Neuronal stem cell (in vitro differentiated cells): ENCODE data around the gene TRIOBP.

Experiments
- DNase-seq: peaks from one replicate; pipeline ENCODE4 v3.0.0-alpha.2; 2013; ENCODE audit warnings: low spot score
- H2AFZ ChIP-seq: one replicate; pipeline ENCODE4 v1.6.1; 2013; ENCODE audit warnings: mild to moderate bottlenecking, low read length, inconsistent platforms
- H2AK5ac ChIP-seq: 2 replicates; pipeline ENCODE4 v1.6.1; 2013; ENCODE audit warnings: low read depth, mild to moderate bottlenecking, inconsistent platforms, low read length, moderate library complexity, mixed read lengths
- H2BK120ac ChIP-seq: 2 replicates; pipeline ENCODE4 v1.6.1; 2013; ENCODE audit warnings: low read depth, mild to moderate bottlenecking, inconsistent platforms, low read length, moderate library complexity, mixed read lengths
- H2BK12ac ChIP-seq: one replicate; pipeline ENCODE4 v1.6.1; 2013; ENCODE audit warnings: low read length, inconsistent platforms
- H2BK15ac ChIP-seq: 2 replicates; pipeline ENCODE4 v1.6.1; 2013; ENCODE audit warnings: mild to moderate bottlenecking, low read length, inconsistent platforms, mixed read lengths
- H2BK5ac ChIP-seq: one replicate; pipeline ENCODE4 v1.6.1; 2013; ENCODE audit warnings: inconsistent platforms, mild to moderate bottlenecking, low read length, moderate library complexity
- H3K14ac ChIP-seq: one replicate; pipeline ENCODE4 v1.6.1; 2013; ENCODE audit warnings: low read length, inconsistent platforms
- H3K18ac ChIP-seq: 2 replicates; pipeline ENCODE4 v1.6.1; 2013; ENCODE audit warnings: low read length, inconsistent platforms
- H3K23ac ChIP-seq: 2 replicates; pipeline ENCODE4 v1.6.1; 2013; ENCODE audit warnings: low read depth, mild to moderate bottlenecking, mixed read lengths, low read length, inconsistent platforms; ENCODE audit not compliant: poor library complexity
- H3K27ac ChIP-seq: replicated peaks from 3 replicates; pipeline ENCODE4 v1.5.1; 2013; ENCODE audit warnings: low read length, inconsistent platforms
- H3K27me3 ChIP-seq, 3 experiments: 2 replicates each; pipeline ENCODE4 v1.6.1; 2013; ENCODE audit warnings: low read length in 3 of 3, mild to moderate bottlenecking in 2 of 3, inconsistent platforms in 1 of 3, low read depth in 1 of 3, mixed read lengths in 1 of 3, moderate library complexity in 1 of 3; ENCODE audit not compliant: control insufficient read depth in 3 of 3, insufficient read depth in 3 of 3
- H3K36me3 ChIP-seq, 2 donors: replicated peaks in 1 of 2; 2 replicates each; pipeline ENCODE4 v1.6.1; 2013; ENCODE audit warnings: low read length in 2 of 2; ENCODE audit not compliant: control insufficient read depth in 2 of 2, insufficient read depth in 2 of 2
- H3K4ac ChIP-seq: 2 replicates; pipeline ENCODE4 v1.6.1; 2013; ENCODE audit warnings: inconsistent platforms, mild to moderate bottlenecking, low read length, moderate library complexity
- H3K4me1 ChIP-seq, 2 donors: 1 replicate in 1 of 2; 2 replicates in 1 of 2; pipeline ENCODE4 v1.6.1; 2013; ENCODE audit warnings: low read length in 2 of 2, low read depth in 1 of 2; ENCODE audit not compliant: control insufficient read depth in 2 of 2, insufficient read depth in 1 of 2
- H3K4me2 ChIP-seq: one replicate; pipeline ENCODE4 v1.6.1; 2013; ENCODE audit warnings: mild to moderate bottlenecking, low read length, inconsistent platforms; ENCODE audit not compliant: insufficient read depth, poor library complexity, severe bottlenecking
- H3K4me3 ChIP-seq, 2 donors: 2 replicates each; pipeline ENCODE4 v1.5.1; 2013; ENCODE audit warnings: low read length in 2 of 2, mild to moderate bottlenecking in 2 of 2, inconsistent platforms in 1 of 2, moderate library complexity in 1 of 2
- H3K79me1 ChIP-seq: one replicate; pipeline ENCODE4 v1.6.1; 2013; ENCODE audit warnings: low read depth, mild to moderate bottlenecking, inconsistent platforms, low read length, moderate library complexity
- H3K9ac ChIP-seq: one replicate; pipeline ENCODE4 v1.6.1; 2013; ENCODE audit warnings: mild to moderate bottlenecking, low read depth, low read length, inconsistent platforms; ENCODE audit not compliant: poor library complexity
- H3K9me3 ChIP-seq, 2 donors: replicated peaks in 1 of 2; 2 replicates each; pipeline versions ENCODE3 to v1.6.1; 2013; ENCODE audit warnings: low read length in 2 of 2, mild to moderate bottlenecking in 2 of 2, inconsistent platforms in 1 of 2, low read depth in 1 of 2, mixed read lengths in 1 of 2, moderate library complexity in 1 of 2; ENCODE audit not compliant: control insufficient read depth in 2 of 2, insufficient read depth in 1 of 2
- H4K8ac ChIP-seq: one replicate; pipeline ENCODE4 v1.6.1; 2013; ENCODE audit warnings: low read depth, mild to moderate bottlenecking, inconsistent platforms, low read length, moderate library complexity
- H4K91ac ChIP-seq: one replicate; pipeline ENCODE4 v1.6.1; 2013; ENCODE audit warnings: low read length, low read depth, mild to moderate bottlenecking, inconsistent platforms; ENCODE audit not compliant: poor library complexity
- WGBS, 2 donors: extraction: QIAGEN DNeasy Blood & Tissue Kit; methylation state at CpG; one replicate each; pipeline ENCODE4 v1.1.7; 2013; ENCODE audit warnings: missing lambda C conversion rate in 2 of 2, mixed read lengths in 1 of 2; ENCODE audit not compliant: insufficient read length in 2 of 2, insufficient replicate concordance in 1 of 2; ENCODE audit errors: extremely low coverage in 2 of 2; 5-methylcytosine and 5-hydroxymethylcytosine counted together

The TRIOBP gene

DNA sequence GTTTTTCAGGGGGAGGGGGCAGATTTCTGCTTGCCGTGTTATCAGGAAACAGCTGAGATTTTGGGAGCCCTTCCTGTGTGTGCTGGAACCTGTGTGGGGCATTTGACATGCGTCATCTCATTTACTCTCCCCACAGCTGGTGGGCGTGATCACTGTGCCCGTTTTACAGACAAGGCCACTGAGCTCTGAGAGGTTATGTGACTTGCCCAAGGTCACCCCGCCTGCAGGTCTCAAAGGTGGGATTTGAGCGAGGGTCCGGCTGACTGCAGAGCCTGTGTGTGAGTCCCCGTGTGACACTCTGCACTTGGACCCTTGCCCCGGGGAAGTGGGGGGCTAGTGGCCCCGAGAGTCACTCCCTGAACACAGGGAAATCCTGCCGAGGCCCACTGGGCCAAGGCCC, 62.4 kb downstream of the TRIOBP start:
- Histone ChIP-seq H2AFZ (no peak overlapping the region), H2BK120ac (no peak overlapping the region), H3K18ac (no peak overlapping the region), H2BK15ac (no peak overlapping the region), H3K9ac (no peak overlapping the region), H3K4me3 (no peak overlapping the region), H3K4ac (no peak overlapping the region), H3K9me3 (no peaks in the 10 kb centered on the region), H3K36me3 (peaks cover 43 to 97% of the 10 kb centered on the region in 2 donors), H3K27ac (no peak overlapping the region), H2AK5ac (no peak overlapping the region), H3K27me3 (no peaks in the 10 kb centered on the region), H2BK5ac (no peak overlapping the region), H2BK12ac (no peak overlapping the region), H3K4me1 (no peaks in the 10 kb centered on the region), H3K4me2 (no peak overlapping the region), H3K14ac (no peak overlapping the region), H4K8ac (no peak overlapping the region), H3K23ac (no peak overlapping the region), H4K91ac (no peak overlapping the region), H3K79me1 (no peaks in the 10 kb centered on the region)
- WGBS, 2 donors, result no CpG with 5 or more reads among the region's 11 CpGs
- DNase-seq, result no peak

DNA sequence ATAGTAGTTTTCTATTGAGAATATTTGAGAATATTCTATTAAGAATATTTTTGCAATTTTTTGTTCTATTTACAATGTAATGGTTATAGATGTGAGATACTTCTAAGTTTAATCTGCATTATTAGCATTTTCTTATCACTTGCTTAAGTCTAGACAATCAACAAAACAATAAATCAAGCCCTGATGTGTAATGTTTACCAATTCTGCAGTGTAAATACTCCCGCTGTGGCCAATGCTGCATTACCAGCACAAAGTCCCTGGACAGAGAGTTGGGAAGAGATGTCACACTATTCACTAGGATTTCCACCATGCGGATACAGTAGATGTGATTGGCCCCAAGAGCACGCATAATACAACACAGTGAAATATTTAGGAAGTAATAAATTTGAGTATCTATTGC, 63.3 kb downstream of the TRIOBP start:
- no peaks in the 10 kb centered on the region for H3K79me1 ChIP-seq
- no peak overlapping the region for H2BK12ac ChIP-seq
- no peak overlapping the region for H2AFZ ChIP-seq
- H3K23ac ChIP-seq, result no peak overlapping the region
- H3K4me3 ChIP-seq, result no peak overlapping the region
- no peak overlapping the region for H2AK5ac ChIP-seq
- H3K18ac ChIP-seq, result no peak overlapping the region
- DNase-seq, result no peak
- H2BK120ac ChIP-seq, result no peak overlapping the region
- H3K9me3 ChIP-seq, result no peaks in the 10 kb centered on the region
- H3K4me1 ChIP-seq, result no peaks in the 10 kb centered on the region
- WGBS, 2 donors, result no CpG with 5 or more reads among the region's 3 CpGs
- H3K14ac ChIP-seq, result no peak overlapping the region
- H2BK5ac ChIP-seq, result no peak overlapping the region
- no peak overlapping the region for H3K4me2 ChIP-seq
- no peak overlapping the region for H3K4ac ChIP-seq
- H2BK15ac ChIP-seq, result no peak overlapping the region
- no peak overlapping the region for H4K91ac ChIP-seq
- no peak overlapping the region for H3K9ac ChIP-seq
- no peaks in the 10 kb centered on the region for H3K27me3 ChIP-seq
- H4K8ac ChIP-seq, result no peak overlapping the region
- peaks cover 37 to 94% of the 10 kb centered on the region in 2 donors for H3K36me3 ChIP-seq
- H3K27ac ChIP-seq, result no peak overlapping the region

DNA sequence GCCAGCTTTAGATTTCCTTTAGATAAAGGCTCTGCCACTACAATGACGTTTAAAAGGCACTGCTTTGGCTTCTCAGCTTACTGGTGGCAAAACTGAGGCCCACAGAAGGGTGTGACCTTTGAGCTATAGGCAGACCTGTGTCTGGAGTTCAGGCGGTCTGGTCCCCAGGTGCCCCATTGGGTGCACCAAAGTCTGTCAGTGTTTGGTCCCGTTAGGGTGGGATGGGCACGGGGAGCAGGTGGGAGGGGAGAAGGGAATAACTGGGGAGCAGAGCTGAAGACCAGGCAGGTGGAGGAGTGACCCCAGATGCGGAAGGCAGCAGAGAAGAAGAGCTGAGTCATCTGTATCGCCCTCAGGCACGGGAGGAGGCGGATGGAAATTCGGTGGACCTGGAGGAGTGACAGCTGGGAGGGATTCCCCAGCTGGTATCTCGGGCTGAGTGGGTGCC, 65.6 kb downstream of the TRIOBP start:
- H3K79me1 ChIP-seq, result no peaks in the 10 kb centered on the region
- no peak overlapping the region for H4K8ac ChIP-seq
- no peak overlapping the region for H3K4me3 ChIP-seq
- H3K9me3 ChIP-seq, result no peaks in the 10 kb centered on the region
- no CpG with 5 or more reads among the region's 10 CpGs for WGBS, 2 donors
- H2BK15ac ChIP-seq, result no peak overlapping the region
- peaks cover 31 to 88% of the 10 kb centered on the region in 2 donors for H3K36me3 ChIP-seq
- no peak overlapping the region for H4K91ac ChIP-seq
- no peak overlapping the region for H3K14ac ChIP-seq
- peak overlapping the region; percentile 19 for H2BK5ac ChIP-seq
- no peaks in the 10 kb centered on the region for H3K4me1 ChIP-seq
- H3K23ac ChIP-seq, result no peak overlapping the region
- no peak overlapping the region for H3K4ac ChIP-seq
- H2BK12ac ChIP-seq, result no peak overlapping the region
- no peak overlapping the region for H3K4me2 ChIP-seq
- DNase-seq, result no peak
- no peak overlapping the region for H2AK5ac ChIP-seq
- H3K9ac ChIP-seq, result no peak overlapping the region
- no peaks in the 10 kb centered on the region for H3K27me3 ChIP-seq
- no peak overlapping the region for H2AFZ ChIP-seq
- H3K18ac ChIP-seq, result no peak overlapping the region
- H3K27ac ChIP-seq, result no peak overlapping the region
- no peak overlapping the region for H2BK120ac ChIP-seq

GRCh38 chr22:37763012-37763411, 66.2 kb downstream of the TRIOBP start:
- Histone ChIP-seq H3K4me2 (no peak overlapping the region), H3K27me3 (no peaks in the 10 kb centered on the region), H2BK120ac (no peak overlapping the region), H3K18ac (no peak overlapping the region), H2AK5ac (no peak overlapping the region), H3K36me3 (peaks cover 29 to 88% of the 10 kb centered on the region in 2 donors), H3K27ac (no peak overlapping the region), H3K79me1 (no peaks in the 10 kb centered on the region), H3K9me3 (no peaks in the 10 kb centered on the region), H3K4me3 (no peak overlapping the region), H4K8ac (no peak overlapping the region), H2BK12ac (no peak overlapping the region), H3K4me1 (no peaks in the 10 kb centered on the region), H3K9ac (no peak overlapping the region), H2AFZ (no peak overlapping the region), H3K23ac (no peak overlapping the region), H3K4ac (no peak overlapping the region), H3K14ac (peak overlapping the region; percentile 57), H4K91ac (no peak overlapping the region), H2BK5ac (peak overlapping the region; percentile 19), H2BK15ac (no peak overlapping the region)
- no CpG with 5 or more reads among the region's 9 CpGs for WGBS, 2 donors
- DNase-seq, result no peak
